ENCODE data around the gene BMP10. TPM values are rescaled to one million over a fixed set of nuclear protein-coding genes. Genes with fewer than 3 reads are reported as not detected.
A peak's percentile ranks its signal among the peaks of the same experiment; 100 is the strongest.
"Not testable (repeated sequence)": the region's sequence is repeated elsewhere in the genome, so short reads cannot be mapped to it uniquely, and the experiment has no call there.

Gene BMP10
- polyA plus RNA-seq, 1 donor (not counting 4 experiments of a cell fraction or from before 2014, with no cell fraction given), result 0.05 TPM

DNA sequence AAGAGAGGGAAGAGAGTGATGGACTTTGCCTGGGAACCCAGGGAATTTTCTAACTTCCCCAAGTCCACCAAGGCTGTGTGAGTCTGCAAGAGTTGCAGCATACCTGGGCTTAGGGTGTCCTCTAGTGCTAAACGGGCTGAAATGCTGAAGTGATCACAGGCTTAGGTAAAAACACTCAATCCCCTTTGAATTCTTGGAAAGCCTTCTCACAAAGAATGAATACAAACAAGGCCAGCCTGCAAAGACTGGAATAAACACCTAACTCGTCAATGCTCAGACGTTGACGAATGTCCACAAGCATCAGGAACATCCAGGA lies 30.0 kb upstream of the BMP10 start:
- Histone ChIP-seq H3K9me1 (ENCODE audit: control insufficient read depth, extremely low read depth, insufficient read depth, low read length) (no peaks in the 10 kb centered on the region), H2AFZ (ENCODE audit: control insufficient read depth, low read length) (no peak overlapping the region), H3K27ac (ENCODE audit: control insufficient read depth, insufficient read depth, low read length) (no peak overlapping the region), H3K4me1 (ENCODE audit: control insufficient read depth, extremely low read depth, insufficient read depth, low read length) (no peaks in the 10 kb centered on the region), H3K9me3 (ENCODE audit: control insufficient read depth, low read depth, low read length) (no peaks in the 10 kb centered on the region), H3K79me2 (ENCODE audit: control insufficient read depth, insufficient read depth, low read length) (no peaks in the 10 kb centered on the region), H3K9ac (ENCODE audit: control insufficient read depth, extremely low read depth, insufficient read depth, low read length) (no peak overlapping the region), H3K27me3 (ENCODE audit: control insufficient read depth, extremely low read depth, insufficient read depth, low read length) (no peaks in the 10 kb centered on the region), H3K36me3 (ENCODE audit: control insufficient read depth in 2 of 2, extremely low read depth in 1 of 2, insufficient read depth in 2 of 2, low read length in 2 of 2) (no peaks in the 10 kb centered on the region), H4K20me1 (ENCODE audit: control insufficient read depth, extremely low read depth, insufficient read depth, low read length) (no peaks in the 10 kb centered on the region), H3K4me3 (ENCODE audit: control insufficient read depth in 2 of 3, extremely low read depth in 1 of 3, insufficient read depth in 2 of 3, low read depth in 1 of 3, low read length in 3 of 3) (no peak overlapping the region), H3K4me2 (ENCODE audit: control insufficient read depth, extremely low read depth, insufficient read depth, low read depth, low read length) (no peak overlapping the region)
- no peak for DNase-seq (ENCODE audit: low read depth, low spot score)
- no peak for TF ChIP-seq EZH2 (IDR thresholded peaks at IDR 0.05; ENCODE audit: low read length)
- TF ChIP-seq, protein P1, sequence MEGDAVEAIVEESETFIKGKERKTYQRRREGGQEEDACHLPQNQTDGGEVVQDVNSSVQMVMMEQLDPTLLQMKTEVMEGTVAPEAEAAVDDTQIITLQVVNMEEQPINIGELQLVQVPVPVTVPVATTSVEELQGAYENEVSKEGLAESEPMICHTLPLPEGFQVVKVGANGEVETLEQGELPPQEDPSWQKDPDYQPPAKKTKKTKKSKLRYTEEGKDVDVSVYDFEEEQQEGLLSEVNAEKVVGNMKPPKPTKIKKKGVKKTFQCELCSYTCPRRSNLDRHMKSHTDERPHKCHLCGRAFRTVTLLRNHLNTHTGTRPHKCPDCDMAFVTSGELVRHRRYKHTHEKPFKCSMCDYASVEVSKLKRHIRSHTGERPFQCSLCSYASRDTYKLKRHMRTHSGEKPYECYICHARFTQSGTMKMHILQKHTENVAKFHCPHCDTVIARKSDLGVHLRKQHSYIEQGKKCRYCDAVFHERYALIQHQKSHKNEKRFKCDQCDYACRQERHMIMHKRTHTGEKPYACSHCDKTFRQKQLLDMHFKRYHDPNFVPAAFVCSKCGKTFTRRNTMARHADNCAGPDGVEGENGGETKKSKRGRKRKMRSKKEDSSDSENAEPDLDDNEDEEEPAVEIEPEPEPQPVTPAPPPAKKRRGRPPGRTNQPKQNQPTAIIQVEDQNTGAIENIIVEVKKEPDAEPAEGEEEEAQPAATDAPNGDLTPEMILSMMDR (optimal IDR thresholded peaks at IDR 0.05 in 1 of 3, IDR thresholded peaks at IDR 0.05 in 1 of 3, conservative IDR thresholded peaks at IDR 0.05 in 1 of 3; ENCODE audit: extremely low read depth in 1 of 3, insufficient read depth in 2 of 3, low read length in 3 of 3), result peak in 2 of 3 experiments; percentile 58 to 69
- dilution Hi-C loops (cut with MboI; ENCODE audit: extremely low pct_ligation_motif_present, low sequenced_read_pairs), result no loop called here
- FAIRE-seq, result peak; percentile 49

DNA sequence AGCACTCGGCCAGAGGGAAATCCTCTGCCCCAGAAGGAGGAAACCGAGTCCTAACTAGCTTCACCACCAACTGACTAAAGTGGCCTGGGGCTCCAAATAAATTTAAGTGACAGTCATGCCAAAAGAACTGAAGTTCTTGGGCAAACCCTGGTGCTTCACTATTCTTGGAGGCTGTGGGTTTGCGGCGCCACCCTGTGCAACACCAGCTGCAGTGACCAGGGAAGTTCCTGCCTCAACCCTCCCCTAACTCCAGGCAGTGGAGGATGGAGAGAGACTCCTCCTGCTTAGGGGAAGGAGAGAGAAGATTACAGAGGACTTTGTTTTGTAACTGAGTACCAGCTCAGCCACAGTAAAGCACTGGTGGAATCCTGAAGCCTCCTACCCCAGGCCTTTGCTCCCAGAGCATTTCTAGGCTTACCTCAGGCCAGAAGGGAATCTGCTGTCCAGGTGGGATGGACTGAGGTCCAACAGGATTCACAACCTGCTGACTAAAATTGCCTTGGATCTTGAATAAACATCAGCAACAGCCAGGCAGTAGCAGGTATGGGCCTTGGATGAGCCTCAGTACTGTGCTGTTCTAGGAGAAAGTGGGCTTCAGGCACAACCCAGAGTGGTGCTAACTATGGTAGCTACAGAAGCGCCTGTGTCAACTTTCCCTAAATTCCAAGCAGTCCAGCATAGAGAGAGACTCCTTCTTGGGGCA lies 29.4 kb upstream of the BMP10 start:
- H3K27ac ChIP-seq (ENCODE audit: control insufficient read depth, insufficient read depth, low read length), result no peak overlapping the region
- H3K4me3 ChIP-seq (ENCODE audit: control insufficient read depth in 2 of 3, extremely low read depth in 1 of 3, insufficient read depth in 2 of 3, low read depth in 1 of 3, low read length in 3 of 3), result no peak overlapping the region
- no peak overlapping the region for H3K4me2 ChIP-seq (ENCODE audit: control insufficient read depth, extremely low read depth, insufficient read depth, low read depth, low read length)
- H3K9me1 ChIP-seq (ENCODE audit: control insufficient read depth, extremely low read depth, insufficient read depth, low read length), result no peaks in the 10 kb centered on the region
- dilution Hi-C loops (cut with MboI; ENCODE audit: extremely low pct_ligation_motif_present, low sequenced_read_pairs), result no loop called here
- no peak for TF ChIP-seq EZH2 (IDR thresholded peaks at IDR 0.05; ENCODE audit: low read length)
- TF ChIP-seq, protein P1 (optimal IDR thresholded peaks at IDR 0.05 in 1 of 3, IDR thresholded peaks at IDR 0.05 in 1 of 3, conservative IDR thresholded peaks at IDR 0.05 in 1 of 3; ENCODE audit: extremely low read depth in 1 of 3, insufficient read depth in 2 of 3, low read length in 3 of 3), result peak; percentile 21 to 53 (median 27)
- H3K9me3 ChIP-seq (ENCODE audit: control insufficient read depth, low read depth, low read length), result no peaks in the 10 kb centered on the region
- H3K36me3 ChIP-seq (ENCODE audit: control insufficient read depth in 2 of 2, extremely low read depth in 1 of 2, insufficient read depth in 2 of 2, low read length in 2 of 2), result no peaks in the 10 kb centered on the region
- no peaks in the 10 kb centered on the region for H3K27me3 ChIP-seq (ENCODE audit: control insufficient read depth, extremely low read depth, insufficient read depth, low read length)
- H3K79me2 ChIP-seq (ENCODE audit: control insufficient read depth, insufficient read depth, low read length), result no peaks in the 10 kb centered on the region
- H4K20me1 ChIP-seq (ENCODE audit: control insufficient read depth, extremely low read depth, insufficient read depth, low read length), result no peaks in the 10 kb centered on the region
- FAIRE-seq (no peak), DNase-seq (ENCODE audit: low read depth, low spot score) (no peak)
- no peak overlapping the region for H2AFZ ChIP-seq (ENCODE audit: control insufficient read depth, low read length)
- H3K4me1 ChIP-seq (ENCODE audit: control insufficient read depth, extremely low read depth, insufficient read depth, low read length), result no peaks in the 10 kb centered on the region
- no peak overlapping the region for H3K9ac ChIP-seq (ENCODE audit: control insufficient read depth, extremely low read depth, insufficient read depth, low read length)

GRCh38 chr2:68895981-68896380 lies 24.8 kb upstream of the BMP10 start:
- DNase-seq (ENCODE audit: low read depth, low spot score); H3K4me3 ChIP-seq (ENCODE audit: control insufficient read depth in 2 of 3, extremely low read depth in 1 of 3, insufficient read depth in 2 of 3, low read depth in 1 of 3, low read length in 3 of 3); H2AFZ ChIP-seq (ENCODE audit: control insufficient read depth, low read length); H4K20me1 ChIP-seq (ENCODE audit: control insufficient read depth, extremely low read depth, insufficient read depth, low read length); H3K36me3 ChIP-seq (ENCODE audit: control insufficient read depth in 2 of 2, extremely low read depth in 1 of 2, insufficient read depth in 2 of 2, low read length in 2 of 2); H3K9me3 ChIP-seq (ENCODE audit: control insufficient read depth, low read depth, low read length); H3K79me2 ChIP-seq (ENCODE audit: control insufficient read depth, insufficient read depth, low read length); H3K9ac ChIP-seq (ENCODE audit: control insufficient read depth, extremely low read depth, insufficient read depth, low read length); H3K27ac ChIP-seq (ENCODE audit: control insufficient read depth, insufficient read depth, low read length); FAIRE-seq; H3K4me1 ChIP-seq (ENCODE audit: control insufficient read depth, extremely low read depth, insufficient read depth, low read length); dilution Hi-C loops (cut with MboI; ENCODE audit: extremely low pct_ligation_motif_present, low sequenced_read_pairs); H3K4me2 ChIP-seq (ENCODE audit: control insufficient read depth, extremely low read depth, insufficient read depth, low read depth, low read length); H3K9me1 ChIP-seq (ENCODE audit: control insufficient read depth, extremely low read depth, insufficient read depth, low read length); H3K27me3 ChIP-seq (ENCODE audit: control insufficient read depth, extremely low read depth, insufficient read depth, low read length): not testable (repeated sequence)
